Astrocyte (in vitro differentiated cells and primary cell): ENCODE data around the gene TPGS2. TPM values are rescaled to one million over a fixed set of nuclear protein-coding genes. Genes with fewer than 3 reads are reported as not detected.

Source experiments
- DNase-seq: peaks from one replicate; pipeline ENCODE4 v3.0.0-alpha.2; 2010; ENCODE audit warnings: low read depth
- FAIRE-seq: peaks from 2 replicates; lab custom pipeline; 2011; peaks lifted over from hg19 to GRCh38; lab: Jason Lieb, UNC
- H2AFZ ChIP-seq: 2 replicates; pipeline ENCODE4 v1.6.0; 2012; ENCODE audit warnings: low read depth, low read length, inconsistent platforms
- H3K27ac ChIP-seq: 2 replicates; pipeline ENCODE4 v1.5.1; 2011; ENCODE audit warnings: low read depth, low read length, inconsistent platforms
- H3K27me3 ChIP-seq: 2 replicates; pipeline ENCODE4 v1.6.0; 2011; ENCODE audit warnings: low read length, inconsistent platforms; ENCODE audit not compliant: insufficient read depth
- H3K36me3 ChIP-seq: 2 replicates; pipeline ENCODE4 v1.5.1; 2011; ENCODE audit warnings: low read length, inconsistent platforms; ENCODE audit not compliant: insufficient read depth
- H3K4me1 ChIP-seq: 2 replicates; pipeline ENCODE4 v1.5.1; 2011; ENCODE audit warnings: low read length, inconsistent platforms; ENCODE audit not compliant: insufficient read depth
- H3K4me2 ChIP-seq: 2 replicates; pipeline ENCODE4 v1.6.0; 2012; ENCODE audit warnings: low read length, inconsistent platforms
- H3K4me3 ChIP-seq: 2 replicates; pipeline ENCODE4 v1.5.1; 2011; ENCODE audit warnings: low read depth, mild to moderate bottlenecking, low read length, inconsistent platforms; ENCODE audit not compliant: insufficient read depth
- H3K79me2 ChIP-seq: 2 replicates; pipeline ENCODE4 v1.6.0; 2012; ENCODE audit warnings: mild to moderate bottlenecking, low read length, inconsistent platforms; ENCODE audit not compliant: insufficient read depth
- H3K9ac ChIP-seq: 2 replicates; pipeline ENCODE4 v1.6.0; 2012; ENCODE audit warnings: mild to moderate bottlenecking, low read length, inconsistent platforms
- H3K9me3 ChIP-seq: 2 replicates; pipeline ENCODE4 v1.5.1; 2012; ENCODE audit warnings: low read depth, mild to moderate bottlenecking, low read length, inconsistent platforms; ENCODE audit not compliant: insufficient read depth
- H4K20me1 ChIP-seq: 2 replicates; pipeline ENCODE4 v1.6.0; 2012; ENCODE audit warnings: low read length, inconsistent platforms; ENCODE audit not compliant: insufficient read depth
- H3K27ac Mint-ChIP-seq: one replicate; pipeline ENCODE4 v1.8.0; 2021; ENCODE audit warnings: mild to moderate bottlenecking, mixed read lengths; ENCODE audit not compliant: unreplicated experiment
- H3K27me3 Mint-ChIP-seq: one replicate; pipeline ENCODE4 v1.8.0; 2021; ENCODE audit warnings: low read depth, mixed read lengths; ENCODE audit not compliant: unreplicated experiment
- H3K36me3 Mint-ChIP-seq: one replicate; pipeline ENCODE4 v1.8.0; 2021; ENCODE audit warnings: low read depth, mixed read lengths; ENCODE audit not compliant: unreplicated experiment
- H3K4me1 Mint-ChIP-seq: one replicate; pipeline ENCODE4 v1.8.0; 2021; ENCODE audit warnings: low read depth, mixed read lengths; ENCODE audit not compliant: unreplicated experiment
- H3K4me3 Mint-ChIP-seq: one replicate; pipeline ENCODE4 v1.8.0; 2021; ENCODE audit warnings: mild to moderate bottlenecking, moderate library complexity, mixed read lengths; ENCODE audit not compliant: unreplicated experiment
- H3K9me3 Mint-ChIP-seq: one replicate; pipeline ENCODE4 v1.8.0; 2021; ENCODE audit warnings: mild to moderate bottlenecking, mixed read lengths; ENCODE audit not compliant: unreplicated experiment
- CTCF ChIP-seq: IDR thresholded peaks from 2 replicates; pipeline ENCODE4 v1.5.1; 2011; ENCODE audit warnings: low read depth, mild to moderate bottlenecking, inconsistent platforms, low read length, moderate library complexity; ENCODE audit not compliant: insufficient read depth
- EZH2 ChIP-seq: IDR thresholded peaks from 2 replicates; pipeline ENCODE4 v1.6.1; 2012; ENCODE audit warnings: mild to moderate bottlenecking, low read length, inconsistent platforms; ENCODE audit not compliant: insufficient read depth
- total RNA-seq: library from RNA; stranded (reverse); gene quantifications from 2 replicates; pipeline ENCODE4 v1.2.1, GENCODE V29; 2021

Gene TPGS2
- total RNA-seq, 1 donor from 2014 or later, result 138 TPM

DNA sequence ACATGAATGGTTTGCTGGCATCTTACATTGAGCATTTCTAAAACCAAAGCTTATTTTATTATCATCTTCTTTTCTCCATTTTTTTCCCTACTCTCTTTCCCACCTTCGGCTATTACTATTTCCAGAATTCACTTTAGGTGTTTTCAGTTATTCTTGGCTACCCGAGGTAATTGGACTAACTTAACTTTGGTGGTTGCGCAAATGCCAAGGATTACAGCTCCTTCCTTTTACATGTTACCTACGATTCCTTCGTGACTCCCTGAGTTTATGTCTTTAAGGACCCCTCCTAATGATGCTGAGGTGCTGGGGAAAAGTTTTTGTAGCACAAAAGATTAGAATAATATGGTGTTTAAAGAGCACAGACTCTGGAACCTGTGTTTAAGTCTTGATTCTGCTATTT is 14.4 kb upstream of the TPGS2 start:
- no peak overlapping the region for H3K4me3 Mint-ChIP-seq
- Histone ChIP-seq H4K20me1 (no peaks in the 10 kb centered on the region), H3K9ac (no peak overlapping the region), H3K79me2 (no peaks in the 10 kb centered on the region), H2AFZ (no peak overlapping the region), H3K4me3 (no peak overlapping the region), H3K27me3 (no peaks in the 10 kb centered on the region), H3K4me2 (no peak overlapping the region), H3K27ac (no peak overlapping the region), H3K9me3 (no peaks in the 10 kb centered on the region), H3K4me1 (no peaks in the 10 kb centered on the region), H3K36me3 (no peaks in the 10 kb centered on the region)
- FAIRE-seq (no peak), DNase-seq (no peak)
- H3K4me1 Mint-ChIP-seq, result no peaks in the 10 kb centered on the region
- H3K27me3 Mint-ChIP-seq, result no peaks in the 10 kb centered on the region
- peaks cover 7% of the 10 kb centered on the region for H3K36me3 Mint-ChIP-seq
- TF ChIP-seq CTCF (no peak), EZH2 (no peak)
- H3K9me3 Mint-ChIP-seq, result peaks cover 4% of the 10 kb centered on the region
- no peak overlapping the region for H3K27ac Mint-ChIP-seq

GRCh38 chr18:36839835-36840234 is 11.0 kb upstream of the TPGS2 start:
- DNase-seq (no peak), FAIRE-seq (no peak)
- H3K4me1 ChIP-seq, result no peaks in the 10 kb centered on the region
- no peaks in the 10 kb centered on the region for H3K27me3 Mint-ChIP-seq
- H3K4me1 Mint-ChIP-seq, result no peaks in the 10 kb centered on the region
- no peaks in the 10 kb centered on the region for H3K9me3 ChIP-seq
- H3K36me3 ChIP-seq, result peaks cover 3% of the 10 kb centered on the region
- H3K9me3 Mint-ChIP-seq, result peaks cover 4% of the 10 kb centered on the region
- H3K27ac Mint-ChIP-seq, result no peak overlapping the region
- H3K36me3 Mint-ChIP-seq, result peaks cover 7% of the 10 kb centered on the region
- no peaks in the 10 kb centered on the region for H4K20me1 ChIP-seq
- H3K4me3 ChIP-seq, result no peak overlapping the region
- H3K79me2 ChIP-seq, result no peaks in the 10 kb centered on the region
- H3K9ac ChIP-seq, result no peak overlapping the region
- no peak overlapping the region for H3K4me3 Mint-ChIP-seq
- no peak overlapping the region for H3K4me2 ChIP-seq
- H3K27me3 ChIP-seq, result no peaks in the 10 kb centered on the region
- no peak overlapping the region for H3K27ac ChIP-seq
- H2AFZ ChIP-seq, result no peak overlapping the region
- no peak for TF ChIP-seq EZH2
- TF ChIP-seq CTCF, result no peak

DNA sequence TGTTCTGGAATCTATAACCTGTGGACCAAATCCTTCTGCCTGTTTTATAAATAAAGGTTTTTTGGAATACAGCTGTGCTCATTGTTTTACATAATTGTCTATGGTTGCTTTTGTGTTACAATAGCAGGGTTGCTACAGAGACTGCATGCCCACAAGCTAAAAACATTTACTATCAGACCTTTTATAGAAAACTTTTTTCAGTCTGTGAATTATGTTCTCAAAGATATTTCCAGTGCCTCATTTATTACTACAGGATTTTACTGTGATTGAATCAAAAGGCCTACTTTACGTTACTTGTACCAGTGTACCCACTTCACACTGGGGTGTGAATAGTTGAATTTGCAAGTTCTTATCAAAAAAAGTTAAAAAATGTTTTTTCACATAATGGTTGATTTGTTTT is 7.1 kb upstream of the TPGS2 start:
- DNase-seq (no peak), FAIRE-seq (no peak)
- Histone ChIP-seq H2AFZ (no peak overlapping the region), H3K9me3 (no peaks in the 10 kb centered on the region), H3K9ac (no peak overlapping the region), H3K4me2 (no peak overlapping the region), H3K36me3 (peaks cover 3% of the 10 kb centered on the region), H3K4me1 (peaks cover 3% of the 10 kb centered on the region), H4K20me1 (no peaks in the 10 kb centered on the region), H3K79me2 (no peaks in the 10 kb centered on the region), H3K4me3 (no peak overlapping the region), H3K27me3 (no peaks in the 10 kb centered on the region), H3K27ac (no peak overlapping the region)
- TF ChIP-seq CTCF, result no peak
- no peak for TF ChIP-seq EZH2
- Mint-ChIP-seq H3K27ac (no peak overlapping the region), H3K4me3 (no peak overlapping the region), H3K27me3 (no peaks in the 10 kb centered on the region), H3K36me3 (peaks cover 7% of the 10 kb centered on the region), H3K9me3 (peaks cover 4% of the 10 kb centered on the region), H3K4me1 (peaks cover 3% of the 10 kb centered on the region)
